HG03558 (cell line): ENCODE measurements around the gene CLDN12.

Experiments used
- ATAC-seq: cut with Tn5 transposase; IDR thresholded peaks from one replicate; pipeline ENCODE4 v1.9.1; 2021; ENCODE audit warnings: moderate number of reproducible peaks; ENCODE audit not compliant: unreplicated experiment; ENCODE audit errors: extremely low read depth

The CLDN12 gene

GRCh38 chr7:90403174-90404113, at the start of gene CLDN12:
Gene CLDN12, plus strand, starts transcription at chr7:90403461. Its CDS starts 9,216 bp downstream, at chr7:90412677.
- ATAC-seq: peak; percentile 98

DNA sequence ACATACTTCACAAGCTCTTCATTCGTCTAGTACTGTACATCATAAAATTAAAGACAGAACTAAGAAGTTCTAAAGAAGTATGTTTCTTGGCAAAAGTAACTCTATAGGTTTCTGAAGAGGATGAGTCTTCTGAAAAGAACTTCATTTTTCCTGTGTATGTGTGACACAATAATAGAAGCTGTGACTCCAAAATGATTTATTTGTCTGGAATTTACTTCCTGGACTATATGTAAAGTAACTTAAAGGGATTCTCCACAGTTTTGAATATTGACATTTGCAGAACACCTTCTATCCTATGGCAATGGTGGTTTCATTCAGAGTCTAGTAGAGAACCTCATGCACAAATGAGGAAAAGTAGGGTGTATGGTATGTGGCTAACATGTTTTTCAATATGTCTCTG, 19.8 kb upstream of the CLDN12 start:
- no peak for ATAC-seq

GRCh38 chr7:90383861-90384260, 19.4 kb upstream of the CLDN12 start:
- ATAC-seq: no peak

DNA sequence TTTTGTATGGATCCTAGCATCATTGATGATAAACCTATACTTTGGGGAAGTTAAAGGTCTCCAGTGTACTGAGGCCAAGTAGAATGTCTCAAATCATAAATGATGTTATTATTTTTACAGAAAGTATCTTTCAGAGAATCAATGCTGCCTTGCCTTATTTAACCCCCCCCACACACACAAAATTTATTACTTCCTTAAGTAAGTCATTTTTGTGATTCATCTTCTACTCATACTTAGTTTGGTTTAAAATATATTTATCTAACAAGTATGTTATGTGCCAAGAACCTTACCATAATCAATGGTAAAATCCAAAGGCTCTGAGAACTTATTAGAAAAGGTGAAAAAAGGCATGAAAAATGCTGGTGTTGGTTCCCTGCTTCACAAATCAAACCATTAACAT, 18.8 kb upstream of the CLDN12 start:
- no peak for ATAC-seq

GRCh38 chr7:90387470-90388240, 15.6 kb upstream of the CLDN12 start:
- ATAC-seq: no peak

GRCh38 chr7:90390926-90391325, 12.3 kb upstream of the CLDN12 start:
- ATAC-seq: no peak

DNA sequence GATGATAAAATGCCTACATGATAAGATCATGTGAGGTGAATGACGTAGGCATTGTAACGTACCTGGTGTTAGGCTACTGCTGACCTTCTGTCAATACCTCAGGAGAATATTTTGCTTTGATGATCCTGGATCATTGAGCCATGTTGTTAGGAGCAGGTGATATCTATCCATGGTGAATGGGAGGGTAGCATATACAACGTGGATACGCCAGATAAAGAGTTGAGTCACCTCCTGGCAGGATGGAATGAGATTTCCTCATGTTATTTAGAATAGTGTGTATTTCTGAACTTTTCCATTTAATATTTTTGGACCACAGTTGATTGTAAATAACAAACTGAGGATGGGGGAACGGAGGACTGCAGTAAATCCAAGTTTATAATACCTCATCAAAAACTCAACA, 11.8 kb upstream of the CLDN12 start:
- ATAC-seq: no peak

- ATAC-seq: no peak
Observed at GRCh38 chr7:90396420-90396819, 6.8 kb upstream of the CLDN12 start.

DNA sequence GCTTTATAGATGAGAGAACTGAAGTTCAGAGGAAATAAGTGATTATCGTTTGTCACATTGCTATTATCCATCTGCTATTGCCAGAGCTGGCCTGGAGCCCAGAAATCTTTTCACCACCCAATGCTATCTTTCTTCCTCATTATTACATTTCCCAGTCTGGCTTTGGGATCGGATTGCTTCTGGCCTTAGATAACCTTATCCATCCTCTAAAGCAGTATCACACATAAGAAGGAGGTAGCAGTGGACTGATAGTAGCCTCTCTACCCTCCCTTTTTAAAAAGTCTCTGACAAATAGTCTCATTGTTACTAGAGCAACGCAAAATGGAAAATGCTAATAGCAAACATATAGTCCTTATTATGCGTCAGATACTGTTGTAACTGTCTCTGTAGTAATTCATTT, 1.3 kb upstream of the CLDN12 start:
- ATAC-seq: no peak

DNA sequence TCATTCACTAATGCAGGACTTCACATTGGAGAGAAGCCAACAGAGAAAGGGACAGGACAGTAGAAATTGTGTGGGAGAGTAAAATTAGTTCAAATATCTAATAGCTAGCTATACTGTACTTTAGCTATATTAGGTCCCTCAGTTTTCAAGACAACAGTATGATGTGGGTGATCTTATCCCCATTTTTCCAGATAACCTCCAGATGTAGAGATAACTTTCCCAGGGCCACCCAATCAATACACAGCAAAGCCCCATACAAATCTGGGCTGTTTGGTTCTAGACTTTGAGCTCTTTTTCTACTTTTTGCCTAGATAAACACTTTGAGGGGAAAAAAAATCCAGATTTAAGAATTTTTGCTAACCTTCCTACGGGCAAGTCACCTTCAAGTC, 482 bp upstream of the CLDN12 start:
- no peak for ATAC-seq

DNA sequence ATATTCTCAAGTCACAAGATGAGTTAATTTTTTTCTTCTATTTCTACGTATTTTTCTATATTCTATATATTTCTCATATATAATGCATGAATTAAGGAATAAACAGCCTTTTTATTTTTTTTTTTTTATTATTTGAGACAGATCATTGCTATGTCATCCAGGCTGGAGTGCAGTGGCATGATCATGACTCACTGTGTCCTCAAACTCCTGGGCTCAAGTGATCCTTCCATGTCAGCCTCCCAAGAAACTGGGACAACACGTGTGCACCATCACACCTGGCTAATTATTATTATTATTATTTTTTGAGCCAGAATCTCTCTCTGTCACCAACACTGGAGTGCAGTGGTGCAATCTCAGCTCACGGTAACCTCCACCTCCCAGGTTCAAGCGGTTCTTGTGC, 1.5 kb downstream of the CLDN12 start:
- ATAC-seq: no peak

DNA sequence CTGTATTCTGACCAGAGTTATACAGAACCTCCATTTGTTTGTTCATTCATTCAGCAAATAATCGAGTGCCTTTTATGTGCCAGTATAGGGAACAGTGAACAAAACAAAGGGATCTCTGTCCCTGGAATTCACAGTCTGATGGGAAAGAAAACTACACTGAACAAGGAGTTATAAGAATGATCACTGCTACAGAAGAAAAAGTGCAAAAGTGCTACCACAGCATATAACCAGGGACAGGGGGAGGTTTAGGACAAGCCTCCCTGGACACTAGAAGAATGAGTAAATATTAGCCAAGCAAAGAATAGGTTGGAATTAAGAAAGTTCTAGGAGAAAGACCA, 4.2 kb downstream of the CLDN12 start:
- no peak for ATAC-seq

DNA sequence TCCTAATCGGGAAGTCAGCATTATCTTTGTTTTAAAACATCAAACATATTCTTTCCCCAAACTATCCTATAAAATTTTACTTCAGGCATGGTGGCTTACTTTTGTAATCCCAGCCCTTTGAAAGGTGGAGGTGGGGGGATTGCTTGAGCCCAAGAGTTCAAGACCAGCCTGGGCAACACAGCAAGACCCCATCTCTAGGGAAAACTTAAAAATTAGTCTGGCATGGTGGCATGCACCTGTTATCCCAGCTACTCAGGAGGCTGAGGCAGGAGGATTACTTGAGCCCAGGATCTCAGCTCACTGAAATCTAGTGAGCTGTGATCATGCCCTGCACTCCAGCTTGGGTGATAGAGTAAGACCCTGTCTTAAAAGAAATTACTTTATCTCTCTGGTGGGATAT, 4.9 kb downstream of the CLDN12 start:
- ATAC-seq: no peak

DNA sequence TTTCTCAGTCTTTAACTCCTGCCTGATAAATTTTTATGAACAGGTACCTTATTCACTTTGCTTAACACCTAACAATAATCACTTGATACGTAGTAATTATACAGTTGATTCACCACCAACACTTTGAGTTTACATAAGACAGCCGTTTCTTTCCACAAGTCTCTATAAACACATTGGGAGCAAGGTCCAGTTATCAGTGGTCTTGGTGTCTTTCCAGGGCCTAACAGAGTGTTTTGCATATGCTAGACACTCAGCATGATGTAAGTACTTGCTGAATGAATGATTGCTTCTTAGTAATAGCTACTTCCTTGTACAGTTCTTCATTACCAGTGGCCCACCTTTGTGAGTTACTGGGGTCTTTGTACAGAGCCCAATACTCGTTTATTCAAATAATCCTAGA, 6.4 kb downstream of the CLDN12 start:
- ATAC-seq: no peak

GRCh38 chr7:90411510-90411909, 8.2 kb downstream of the CLDN12 start:
- ATAC-seq: no peak

GRCh38 chr7:90412458-90413184, 9.4 kb downstream of the CLDN12 start:
- ATAC-seq: no peak

DNA sequence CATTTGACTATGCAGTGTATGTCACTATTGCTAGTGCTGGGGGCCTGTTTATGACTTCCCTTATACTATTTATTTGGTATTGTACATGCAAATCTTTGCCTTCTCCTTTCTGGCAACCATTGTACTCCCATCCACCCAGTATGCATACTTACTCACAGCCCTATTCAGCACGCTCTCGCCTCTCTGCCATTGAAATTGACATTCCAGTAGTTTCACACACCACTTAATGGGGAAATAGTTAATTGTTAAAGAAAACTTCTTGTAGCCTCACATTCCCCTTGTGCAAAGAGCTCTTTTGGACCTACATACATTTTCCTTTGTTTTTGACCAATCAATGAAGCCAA, 9.9 kb downstream of the CLDN12 start:
- ATAC-seq: no peak

- ATAC-seq: no peak
Observed at GRCh38 chr7:90421651-90422050, 18.4 kb downstream of the CLDN12 start.

DNA sequence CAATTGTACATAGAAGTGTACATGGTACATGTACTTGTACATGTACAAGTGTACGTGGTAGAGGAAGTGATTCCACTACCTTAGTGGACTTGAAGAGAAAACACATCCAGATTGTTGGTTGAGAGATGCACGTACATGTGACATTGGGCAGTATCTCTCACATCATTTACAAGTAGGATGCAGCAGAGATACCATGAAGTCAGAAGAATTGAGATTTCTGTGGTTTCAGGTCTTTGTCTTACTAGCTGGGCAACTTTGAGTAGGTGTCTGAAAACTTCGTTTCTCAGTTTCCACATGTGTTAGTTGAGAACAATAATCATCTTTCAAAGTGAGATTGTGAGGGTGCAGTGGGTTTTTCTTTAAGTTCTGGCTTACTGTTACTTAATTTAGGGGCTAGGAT, 21.5 kb downstream of the CLDN12 start:
- peak; percentile 93 for ATAC-seq

DNA sequence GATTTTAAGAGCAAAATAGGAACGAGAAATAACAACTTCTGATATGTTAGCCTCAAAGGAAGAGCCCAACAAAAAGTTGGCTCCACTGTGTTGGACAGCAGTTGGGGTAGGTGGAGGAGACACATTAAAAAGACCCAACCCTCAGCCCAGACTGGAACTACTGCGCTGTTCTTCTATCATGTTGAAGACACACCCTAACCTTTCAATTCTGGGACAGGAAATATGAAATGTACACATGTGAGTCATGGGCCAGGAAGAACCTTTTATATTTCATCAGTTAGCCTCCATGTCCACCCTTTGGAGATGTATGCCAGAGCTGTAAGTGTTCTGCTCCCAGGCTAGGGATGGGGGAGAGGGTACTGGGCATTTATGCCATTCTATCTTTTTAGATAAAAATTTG, 22.1 kb downstream of the CLDN12 start:
- ATAC-seq: no peak
